ENCODE data around the gene CRABP1.

- TF ChIP-seq POLR2A (IDR thresholded peaks at IDR 0.05; ENCODE audit: low read length): no peak
- no peak for TF ChIP-seq GATA1 (IDR thresholded peaks at IDR 0.05; ENCODE audit: low read depth, low read length)
These were observed 53.9 kb downstream of the CRABP1 start for GRCh38 chr15:78394026-78394425.

Data from erythroblast (primary cell).